A549 (cell line): ENCODE results near the gene SCT.

Experiments used
- BHLHE40 ChIP-seq: IDR thresholded peaks from 2 replicates; pipeline ENCODE4 v1.6.1; 2012; ENCODE audit warnings: low read depth, low read length, inconsistent platforms
- CBX8 ChIP-seq: fragments of 200-600 bp; sonication (generic); IDR thresholded peaks from 2 replicates; pipeline ENCODE4 v1.6.1; 2016
- CTCF ChIP-seq: fragments of >200 bp; sonication (Bioruptor Twin); formaldehyde crosslinking; IDR thresholded peaks from 3 replicates; pipeline ENCODE4 v1.5.1; 2016
- EHF ChIP-seq: fragments of 250-450 bp; sonication (Bioruptor Pico); IDR thresholded peaks from 2 replicates; pipeline ENCODE4 v1.5.0; 2020; ENCODE audit warnings: mild to moderate bottlenecking
- EP300 ChIP-seq, 2 experiments: fragments of >200 bp; sonication (Bioruptor Twin); formaldehyde crosslinking; IDR thresholded peaks; 2 replicates in 1 of 2; 3 replicates in 1 of 2; pipeline ENCODE4 v1.6.1; 2016 to 2017
- HDAC2 ChIP-seq: fragments of 200-600 bp; sonication (generic); IDR thresholded peaks from 2 replicates; pipeline ENCODE4 v1.6.1; 2016
- HOXA7 ChIP-seq: fragments of 250-450 bp; sonication (Bioruptor Pico); IDR thresholded peaks from 2 replicates; pipeline ENCODE4 v1.5.0; 2020; ENCODE audit warnings: mild to moderate bottlenecking, moderate library complexity
- JUN ChIP-seq, 2 experiments: fragments of >200 bp; sonication (Bioruptor Twin); formaldehyde crosslinking; IDR thresholded peaks; 2 replicates in 1 of 2; 3 replicates in 1 of 2; pipeline ENCODE4 v1.6.1; 2016 to 2017
- MAZ ChIP-seq: fragments of 150-350 bp; IDR thresholded peaks from 2 replicates; pipeline ENCODE4 v1.6.1; 2014; ENCODE audit warnings: antibody characterized with exemption, low read depth, low read length, borderline replicate concordance
- MYC ChIP-seq: IDR thresholded peaks from 2 replicates; pipeline ENCODE4 v1.6.1; 2012; ENCODE audit warnings: mild to moderate bottlenecking, inconsistent platforms, low read length, improper control_type of control experiment, borderline replicate concordance
- PBX3 ChIP-seq: IDR thresholded peaks from 2 replicates; pipeline ENCODE4 v1.6.1; 2012
- POLR2A ChIP-seq: IDR thresholded peaks from 2 replicates; pipeline ENCODE4 v1.6.1; 2012; ENCODE audit warnings: mild to moderate bottlenecking, low read length
- REST ChIP-seq: fragments of 200-600 bp; sonication (generic); IDR thresholded peaks from 2 replicates; pipeline ENCODE4 v1.6.1; 2016; ENCODE audit warnings: antibody characterized with exemption, mild to moderate bottlenecking, moderate library complexity

- TF ChIP-seq POLR2A (no peak), CTCF (no peak), MAZ (no peak), EP300 (IDR thresholded peaks at IDR 0.05) (no peak), MYC (no peak), REST (no peak), BHLHE40 (no peak), JUN (IDR thresholded peaks at IDR 0.05) (no peak), HDAC2 (no peak), HOXA7 (no peak), EHF (no peak), CBX8 (no peak), PBX3 (no peak)
Observed at GRCh38 chr11:614623-615503, 12.1 kb downstream of the SCT start.
